ENCODE measurements around the gene PMS2. TPM values are rescaled to one million over a fixed set of nuclear protein-coding genes. Genes with fewer than 3 reads are reported as not detected.

Gene PMS2
- 9.2 and 12.0 TPM in 2 replicates for total RNA-seq

DNA sequence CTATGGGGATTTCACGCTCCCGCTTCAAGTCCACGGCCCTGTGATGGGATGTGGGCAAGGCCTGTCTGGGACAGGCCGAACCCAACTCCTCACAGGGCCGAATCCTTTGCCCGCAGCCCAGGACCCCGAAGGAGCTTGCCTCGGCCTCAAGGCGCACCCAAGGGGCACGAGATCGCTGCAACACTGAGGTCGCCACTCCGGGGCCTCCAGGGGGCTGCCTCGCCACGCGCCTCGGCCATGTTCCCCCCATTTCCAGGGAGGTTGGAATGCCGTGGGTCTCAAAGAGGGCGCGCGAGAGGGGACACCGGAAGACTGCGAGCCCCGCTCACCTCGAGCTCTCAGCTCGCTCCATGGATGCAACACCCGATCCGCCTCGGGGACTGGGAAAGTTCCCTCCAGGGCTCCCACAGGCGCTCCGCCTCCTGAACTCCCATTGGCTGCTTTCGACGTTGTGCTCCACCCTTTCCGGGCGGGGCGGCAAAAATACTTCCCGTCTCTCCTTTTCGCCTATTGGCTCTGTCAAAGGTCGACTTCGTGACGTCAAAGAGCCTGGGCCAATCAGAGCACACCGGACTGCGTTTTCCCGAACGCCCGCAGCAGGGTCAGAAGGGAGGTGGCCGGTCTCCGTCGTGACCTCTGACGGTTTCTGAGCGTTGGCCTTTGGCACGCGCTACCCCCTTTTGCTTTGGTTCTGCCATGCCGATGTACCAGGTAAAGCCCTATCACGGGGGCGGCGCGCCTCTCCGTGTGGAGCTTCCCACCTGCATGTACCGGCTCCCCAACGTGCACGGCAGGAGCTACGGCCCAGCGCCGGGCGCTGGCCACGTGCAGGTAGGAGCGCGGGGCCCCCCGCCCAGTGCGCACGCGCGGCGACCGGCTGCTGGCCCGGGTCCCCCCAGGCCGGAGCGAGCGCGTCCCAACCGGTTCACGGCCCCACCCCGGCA lies at the start of gene PMS2, which contains the start of gene AIMP2:
TSS of gene PMS2 (minus strand) at position 382 of the 944 bp plus-strand sequence. CDS start at position 352, 30 bp downstream.
TSS of gene AIMP2 (plus strand) at position 605 of the 944 bp plus-strand sequence. CDS start at position 697, 92 bp downstream.

DNA sequence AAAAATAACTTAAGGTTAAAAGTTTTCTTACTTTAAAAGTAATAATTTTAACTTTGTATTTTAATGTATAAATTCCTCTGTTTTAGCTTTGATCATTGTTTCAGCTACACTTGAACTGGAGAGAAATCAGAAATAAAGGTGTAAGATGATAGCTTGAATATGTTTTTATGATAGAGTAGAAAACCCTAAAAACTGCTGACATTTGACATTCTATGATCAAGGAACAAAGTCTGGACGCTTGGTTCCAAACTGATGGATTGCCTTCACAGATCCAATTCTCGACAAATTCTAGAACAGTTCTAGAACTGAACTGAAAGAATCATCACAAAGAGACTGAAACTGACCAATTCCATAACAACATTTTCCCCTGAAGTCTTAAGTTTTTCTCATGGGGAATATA lies 22.1 kb upstream of the PMS2 start, which contains the start of gene ANKRD61:
TSS of gene ANKRD61 (plus strand) at position 389 of the 400 bp plus-strand sequence. CDS start at position 389, 0 bp downstream.

DNA sequence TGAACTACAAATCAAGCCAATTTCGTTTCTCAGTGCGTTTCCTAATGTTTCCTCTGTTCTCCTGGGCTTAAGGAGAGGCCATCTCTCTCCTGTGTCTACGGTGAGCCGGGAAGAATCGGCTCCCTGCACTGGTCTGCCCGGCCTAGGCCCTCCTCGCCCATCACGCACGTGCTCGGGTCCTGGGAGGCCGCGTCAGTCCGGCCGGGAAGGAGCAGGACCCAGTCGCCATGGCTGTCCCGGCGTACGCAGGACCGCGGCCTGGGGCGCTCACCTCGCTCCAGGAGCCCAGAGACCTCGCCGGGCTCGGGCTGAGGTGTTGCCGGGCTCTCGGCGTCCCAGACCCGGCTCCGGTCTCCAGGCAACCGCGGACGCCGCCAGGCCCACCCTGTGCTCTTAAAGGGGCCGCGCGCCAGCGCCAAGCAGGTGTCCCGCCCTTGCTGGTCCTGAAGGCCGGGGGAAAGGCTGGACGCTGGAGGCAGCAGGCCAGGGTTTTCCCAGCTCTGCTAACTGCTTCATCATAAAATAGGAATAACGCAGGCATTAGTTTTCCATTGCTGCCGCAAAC lies 38.4 kb downstream of the PMS2 start, which contains the start of gene RSPH10B:
TSS of gene RSPH10B (minus strand) at position 343 of the 565 bp plus-strand sequence. CDS start 3,573 bp downstream, outside the sequence.

Other genes with a start within 250 kb of the PMS2 start
- gene RNF216, start 227.4 kb downstream of the PMS2 start, total RNA-seq: 19.5 and 23.5 TPM in 2 replicates
- gene OCM, start 128.3 kb downstream of the PMS2 start, total RNA-seq: not detected in 2 replicates
- 57.1 and 63.7 TPM in 2 replicates for gene CCZ1, start 110.3 kb downstream of the PMS2 start, total RNA-seq
- gene RSPH10B, start 38.4 kb downstream of the PMS2 start, total RNA-seq: not detected in 2 replicates
- gene AIMP2, start 223 bp upstream of the PMS2 start, total RNA-seq: 77.8 and 78.2 TPM in 2 replicates
- 0.15 TPM in 1 of 2 replicates, not detected in the other for gene ANKRD61, start 22.3 kb upstream of the PMS2 start, total RNA-seq
- 179 and 216 TPM in 2 replicates for gene EIF2AK1, start 50.1 kb upstream of the PMS2 start, total RNA-seq
- 3.2 and 3.3 TPM in 2 replicates for gene USP42, start 95.9 kb upstream of the PMS2 start, total RNA-seq

Data from bronchus fibroblast of lung (primary cell).